COLO829 (cell line): Measurements from ENCODE around the gene CPZ.
"Not testable (repeated sequence)": the region's sequence is repeated elsewhere in the genome, so short reads cannot be mapped to it uniquely, and the experiment has no call there.

ENCODE experiments used
- DNase-seq: peaks from one replicate; pipeline ENCODE4 v3.0.0; 2012; ENCODE audit warnings: low spot score

CPZ gene

GRCh38 chr4:8653326-8654000, 60.9 kb downstream of the CPZ start:
- DNase-seq, result no peak

GRCh38 chr4:8654139-8654538, 61.6 kb downstream of the CPZ start:
- DNase-seq, result not testable (repeated sequence)

GRCh38 chr4:8655411-8656184, 63.0 kb downstream of the CPZ start:
- no peak for DNase-seq

GRCh38 chr4:8656185-8656517, 63.6 kb downstream of the CPZ start:
- DNase-seq, result no peak

- DNase-seq, result no peak
Observed at GRCh38 chr4:8656711-8657380, 64.3 kb downstream of the CPZ start.

- no peak for DNase-seq
Observed at GRCh38 chr4:8657381-8658088, 65.0 kb downstream of the CPZ start.

- DNase-seq, result no peak
Observed at GRCh38 chr4:8662776-8663175, 70.2 kb downstream of the CPZ start.

GRCh38 chr4:8664031-8664805, 71.7 kb downstream of the CPZ start:
- no peak for DNase-seq

DNA sequence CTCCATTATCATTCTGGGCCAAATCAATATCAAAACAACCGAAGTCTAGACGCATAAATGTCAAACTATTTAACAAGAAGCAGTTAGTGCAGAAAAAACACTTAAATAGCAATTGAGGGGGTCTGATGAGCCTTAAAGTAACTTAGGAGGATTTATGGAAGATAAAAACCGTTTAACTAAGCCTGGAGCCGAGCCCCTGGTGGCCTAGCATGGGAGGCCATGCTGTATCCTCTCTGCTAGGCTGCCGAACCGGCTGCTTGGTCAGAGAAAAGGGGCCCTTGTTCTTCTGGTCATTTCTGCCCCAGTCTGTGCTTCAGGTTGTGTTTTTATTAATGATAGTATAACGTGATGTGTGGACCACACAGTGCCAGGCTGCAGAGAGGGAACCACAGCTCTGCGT, 72.4 kb downstream of the CPZ start:
- no peak for DNase-seq

GRCh38 chr4:8665406-8666360, 73.1 kb downstream of the CPZ start:
- DNase-seq, result no peak

- DNase-seq, result no peak
Observed at GRCh38 chr4:8666581-8666980, 74.0 kb downstream of the CPZ start.
